AG10803 (cell line): ENCODE measurements around the gene RHBDL2.

Source experiments
- DNase-seq: peaks from one replicate; pipeline ENCODE4 v3.0.0; 2010; ENCODE audit warnings: low read depth
- H3K4me3 ChIP-seq: 2 replicates; pipeline ENCODE4 v1.5.1; 2011; ENCODE audit warnings: mild to moderate bottlenecking, low read length, control low read depth
- TF ChIP-seq, protein P1 (sequence below): conservative IDR thresholded peaks from 2 replicates; pipeline ENCODE4 v1.5.1; 2011; ENCODE audit warnings: mild to moderate bottlenecking, low read length, control low read depth, inconsistent platforms

RHBDL2 gene

GRCh38 chr1:38896169-38896568, 45.5 kb downstream of the RHBDL2 start:
- TF ChIP-seq, protein P1, sequence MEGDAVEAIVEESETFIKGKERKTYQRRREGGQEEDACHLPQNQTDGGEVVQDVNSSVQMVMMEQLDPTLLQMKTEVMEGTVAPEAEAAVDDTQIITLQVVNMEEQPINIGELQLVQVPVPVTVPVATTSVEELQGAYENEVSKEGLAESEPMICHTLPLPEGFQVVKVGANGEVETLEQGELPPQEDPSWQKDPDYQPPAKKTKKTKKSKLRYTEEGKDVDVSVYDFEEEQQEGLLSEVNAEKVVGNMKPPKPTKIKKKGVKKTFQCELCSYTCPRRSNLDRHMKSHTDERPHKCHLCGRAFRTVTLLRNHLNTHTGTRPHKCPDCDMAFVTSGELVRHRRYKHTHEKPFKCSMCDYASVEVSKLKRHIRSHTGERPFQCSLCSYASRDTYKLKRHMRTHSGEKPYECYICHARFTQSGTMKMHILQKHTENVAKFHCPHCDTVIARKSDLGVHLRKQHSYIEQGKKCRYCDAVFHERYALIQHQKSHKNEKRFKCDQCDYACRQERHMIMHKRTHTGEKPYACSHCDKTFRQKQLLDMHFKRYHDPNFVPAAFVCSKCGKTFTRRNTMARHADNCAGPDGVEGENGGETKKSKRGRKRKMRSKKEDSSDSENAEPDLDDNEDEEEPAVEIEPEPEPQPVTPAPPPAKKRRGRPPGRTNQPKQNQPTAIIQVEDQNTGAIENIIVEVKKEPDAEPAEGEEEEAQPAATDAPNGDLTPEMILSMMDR = no peak
- no peak for DNase-seq
- H3K4me3 ChIP-seq = no peak overlapping the region

- H3K4me3 ChIP-seq = no peak overlapping the region
- DNase-seq = no peak
- TF ChIP-seq, protein P1 = no peak
Measured at GRCh38 chr1:38892976-38893375, 48.7 kb downstream of the RHBDL2 start.

- TF ChIP-seq, protein P1 = no peak
- H3K4me3 ChIP-seq = no peak overlapping the region
- no peak for DNase-seq
Measured at GRCh38 chr1:38891753-38892152, 49.9 kb downstream of the RHBDL2 start.

- H3K4me3 ChIP-seq = no peak overlapping the region
- TF ChIP-seq, protein P1 = no peak
- DNase-seq = no peak
Measured at GRCh38 chr1:38889589-38889988, 52.0 kb downstream of the RHBDL2 start.

GRCh38 chr1:38888423-38889333, 53.0 kb downstream of the RHBDL2 start:
- no peak for DNase-seq
- TF ChIP-seq, protein P1 = no peak
- H3K4me3 ChIP-seq = no peak overlapping the region

- no peak overlapping the region for H3K4me3 ChIP-seq
- no peak for DNase-seq
- TF ChIP-seq, protein P1 = no peak
Measured at GRCh38 chr1:38885092-38885491, 56.5 kb downstream of the RHBDL2 start.

- no peak within 1 kb of the TSS for H3K4me3 ChIP-seq
- TF ChIP-seq, protein P1 = no peak
- DNase-seq = no peak
Measured at GRCh38 chr1:38881487-38881886, 60.1 kb downstream of the RHBDL2 start, which contains the start of gene GJA9. TSS of gene GJA9 (minus strand) at chr1:38881587. CDS start at chr1:38876098, 5,489 bp downstream.
